SK-N-SH (cell line): Measurements from ENCODE around the gene ZNF804B.

Experiments used
- CTCF ChIP-seq: fragments of 200-600 bp; sonication (generic); IDR thresholded peaks from 2 replicates; pipeline ENCODE4 v1.6.1; 2017; ENCODE audit warnings: antibody characterized with exemption, mild to moderate bottlenecking, moderate library complexity
- POLR2AphosphoS5 ChIP-seq: IDR thresholded peaks from 2 replicates; pipeline ENCODE4 v1.6.1; 2012; ENCODE audit warnings: low read depth, low read length

- no peak for TF ChIP-seq CTCF
- TF ChIP-seq POLR2AphosphoS5 = no peak
Observed at GRCh38 chr7:89001306-89001705, 241.8 kb downstream of the ZNF804B start.
